Measurements from ENCODE around the gene ZBTB16. TPM values are rescaled to one million over a fixed set of nuclear protein-coding genes. Genes with fewer than 3 reads are reported as not detected.

ZBTB16 gene
- total and polyA plus RNA-seq, 12 donors: 18.3 to 108 (median 54.6) TPM

- WGBS, 2 donors: 48 to 51% methylated on average over 3 of the region's 3 CpGs
- Histone ChIP-seq H3K4me1 (peaks cover 0 to 12% (median 0%) of the 10 kb centered on the region in 9 donors), H3K27ac (no peak overlapping the region), H3K27me3 (no peaks in the 10 kb centered on the region), H3K9me3 (no peaks in the 10 kb centered on the region), H3K36me3 (no peaks in the 10 kb centered on the region), H3K4me3 (no peak overlapping the region)
- peak in 2 of 8 donors; percentile 39 to 40 for ATAC-seq
- TF ChIP-seq CTCF (IDR thresholded peaks at IDR 0.05): no peak
- intact Hi-C loops (cut with DNase I): loop anchor here in 3 of 10 donors (5.0 to 10.0 kb wide), 2 partner anchors 128 to 131 kb away; no protein-coding TSS in a partner anchor
- DNase-seq: no peak
Measured at GRCh38 chr11:114025329-114025907, 34.1 kb upstream of the ZBTB16 start.

- H3K36me3 ChIP-seq: no peaks in the 10 kb centered on the region
- H3K4me3 ChIP-seq: no peak overlapping the region
- H3K9me3 ChIP-seq: no peaks in the 10 kb centered on the region
- TF ChIP-seq CTCF (IDR thresholded peaks at IDR 0.05): no peak
- no peak for DNase-seq
- H3K4me1 ChIP-seq: peaks cover 0 to 12% (median 0%) of the 10 kb centered on the region in 9 donors
- ATAC-seq: peak in 1 of 8 donors; percentile 7
- WGBS, 2 donors: 48 to 55% methylated on average over 1 of the region's 1 CpG
- no peaks in the 10 kb centered on the region for H3K27me3 ChIP-seq
- H3K27ac ChIP-seq: no peak overlapping the region
- intact Hi-C loops (cut with DNase I): loop anchor here in 3 of 10 donors (5.0 to 10.0 kb wide), 2 partner anchors 129 to 132 kb away; no protein-coding TSS in a partner anchor
Measured at GRCh38 chr11:114026355-114026754, 33.2 kb upstream of the ZBTB16 start.

GRCh38 chr11:114027391-114027790 lies 32.1 kb upstream of the ZBTB16 start:
- peaks cover 0 to 12% (median 0%) of the 10 kb centered on the region in 9 donors for H3K4me1 ChIP-seq
- H3K4me3 ChIP-seq: no peak overlapping the region
- H3K36me3 ChIP-seq: no peaks in the 10 kb centered on the region
- ATAC-seq (no peak), DNase-seq (no peak)
- no peak for TF ChIP-seq CTCF (IDR thresholded peaks at IDR 0.05)
- 82 to 87% methylated on average over 11 of the region's 11 CpGs for WGBS, 2 donors
- no peak overlapping the region for H3K27ac ChIP-seq
- intact Hi-C loops (cut with DNase I): loop anchor here in 3 of 10 donors (5.0 to 10.0 kb wide), 2 partner anchors 130 to 133 kb away; no protein-coding TSS in a partner anchor
- H3K9me3 ChIP-seq: no peaks in the 10 kb centered on the region
- no peaks in the 10 kb centered on the region for H3K27me3 ChIP-seq

- no peak for DNase-seq
- 43 to 45% methylated on average over 4 of the region's 4 CpGs for WGBS, 2 donors
- Histone ChIP-seq H3K4me3 (no peak overlapping the region), H3K4me1 (peaks cover 0 to 12% (median 0%) of the 10 kb centered on the region in 9 donors), H3K27me3 (no peaks in the 10 kb centered on the region), H3K36me3 (no peaks in the 10 kb centered on the region), H3K27ac (no peak overlapping the region), H3K9me3 (no peaks in the 10 kb centered on the region)
- TF ChIP-seq CTCF (IDR thresholded peaks at IDR 0.05): peak in 7 of 9 donors; percentile 9 to 42 (median 29)
- peak in 3 of 8 donors; percentile 29 to 39 (median 39) for ATAC-seq
- intact Hi-C loops (cut with DNase I): loop anchor here in 3 of 10 donors (5.0 to 10.0 kb wide), 2 partner anchors 131 to 133 kb away; no protein-coding TSS in a partner anchor
Measured at GRCh38 chr11:114027926-114028325, 31.6 kb upstream of the ZBTB16 start.

All from heart right ventricle (tissue), 16 donors.